ENCODE measurements around the gene CASK. TPM values are rescaled to one million over a fixed set of nuclear protein-coding genes. Genes with fewer than 3 reads are reported as not detected.

Gene CASK
- polyA plus RNA-seq, 1 donor from 2014 or later, result 58.3 TPM

GRCh38 chrX:41541386-41541785 lies 382.0 kb downstream of the CASK start:
- Histone ChIP-seq H3K9ac (ENCODE audit: low read length) (no peak overlapping the region), H3K9me3 (ENCODE audit: low read length) (no peaks in the 10 kb centered on the region), H3K4me3 (ENCODE audit: low read length) (no peak overlapping the region), H3K27me3 (ENCODE audit: insufficient read depth, low read depth, low read length) (no peaks in the 10 kb centered on the region), H3K4me2 (ENCODE audit: low read length) (no peak overlapping the region), H3F3A (ENCODE audit: insufficient read depth, low read length, poor library complexity, severe bottlenecking) (no peaks in the 10 kb centered on the region), H2AFZ (ENCODE audit: low read depth, low read length) (no peak overlapping the region), H4K20me1 (ENCODE audit: insufficient read depth) (no peaks in the 10 kb centered on the region), H3K36me3 (ENCODE audit: insufficient read depth, low read length) (no peaks in the 10 kb centered on the region), H3K27ac (ENCODE audit: low read length) (no peak overlapping the region), H3K9me2 (ENCODE audit: insufficient read depth, low read length) (no peaks in the 10 kb centered on the region), H3K79me2 (replicated peaks; ENCODE audit: insufficient read depth, low read length) (no peaks in the 10 kb centered on the region)
- TF ChIP-seq, protein P1, sequence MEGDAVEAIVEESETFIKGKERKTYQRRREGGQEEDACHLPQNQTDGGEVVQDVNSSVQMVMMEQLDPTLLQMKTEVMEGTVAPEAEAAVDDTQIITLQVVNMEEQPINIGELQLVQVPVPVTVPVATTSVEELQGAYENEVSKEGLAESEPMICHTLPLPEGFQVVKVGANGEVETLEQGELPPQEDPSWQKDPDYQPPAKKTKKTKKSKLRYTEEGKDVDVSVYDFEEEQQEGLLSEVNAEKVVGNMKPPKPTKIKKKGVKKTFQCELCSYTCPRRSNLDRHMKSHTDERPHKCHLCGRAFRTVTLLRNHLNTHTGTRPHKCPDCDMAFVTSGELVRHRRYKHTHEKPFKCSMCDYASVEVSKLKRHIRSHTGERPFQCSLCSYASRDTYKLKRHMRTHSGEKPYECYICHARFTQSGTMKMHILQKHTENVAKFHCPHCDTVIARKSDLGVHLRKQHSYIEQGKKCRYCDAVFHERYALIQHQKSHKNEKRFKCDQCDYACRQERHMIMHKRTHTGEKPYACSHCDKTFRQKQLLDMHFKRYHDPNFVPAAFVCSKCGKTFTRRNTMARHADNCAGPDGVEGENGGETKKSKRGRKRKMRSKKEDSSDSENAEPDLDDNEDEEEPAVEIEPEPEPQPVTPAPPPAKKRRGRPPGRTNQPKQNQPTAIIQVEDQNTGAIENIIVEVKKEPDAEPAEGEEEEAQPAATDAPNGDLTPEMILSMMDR (IDR thresholded peaks at IDR 0.05; ENCODE audit: poor library complexity, severe bottlenecking), result no peak
- TF ChIP-seq POLR2AphosphoS5 (IDR thresholded peaks at IDR 0.05) (no peak), TAF1 (IDR thresholded peaks at IDR 0.05; ENCODE audit: low read depth) (no peak), SMC3 (conservative IDR thresholded peaks at IDR 0.05; ENCODE audit: poor library complexity) (no peak), RAD21 (conservative IDR thresholded peaks at IDR 0.05) (no peak), EP300 (conservative IDR thresholded peaks at IDR 0.05; ENCODE audit: poor library complexity, severe bottlenecking) (no peak)
- TF ChIP-seq, protein P2, sequence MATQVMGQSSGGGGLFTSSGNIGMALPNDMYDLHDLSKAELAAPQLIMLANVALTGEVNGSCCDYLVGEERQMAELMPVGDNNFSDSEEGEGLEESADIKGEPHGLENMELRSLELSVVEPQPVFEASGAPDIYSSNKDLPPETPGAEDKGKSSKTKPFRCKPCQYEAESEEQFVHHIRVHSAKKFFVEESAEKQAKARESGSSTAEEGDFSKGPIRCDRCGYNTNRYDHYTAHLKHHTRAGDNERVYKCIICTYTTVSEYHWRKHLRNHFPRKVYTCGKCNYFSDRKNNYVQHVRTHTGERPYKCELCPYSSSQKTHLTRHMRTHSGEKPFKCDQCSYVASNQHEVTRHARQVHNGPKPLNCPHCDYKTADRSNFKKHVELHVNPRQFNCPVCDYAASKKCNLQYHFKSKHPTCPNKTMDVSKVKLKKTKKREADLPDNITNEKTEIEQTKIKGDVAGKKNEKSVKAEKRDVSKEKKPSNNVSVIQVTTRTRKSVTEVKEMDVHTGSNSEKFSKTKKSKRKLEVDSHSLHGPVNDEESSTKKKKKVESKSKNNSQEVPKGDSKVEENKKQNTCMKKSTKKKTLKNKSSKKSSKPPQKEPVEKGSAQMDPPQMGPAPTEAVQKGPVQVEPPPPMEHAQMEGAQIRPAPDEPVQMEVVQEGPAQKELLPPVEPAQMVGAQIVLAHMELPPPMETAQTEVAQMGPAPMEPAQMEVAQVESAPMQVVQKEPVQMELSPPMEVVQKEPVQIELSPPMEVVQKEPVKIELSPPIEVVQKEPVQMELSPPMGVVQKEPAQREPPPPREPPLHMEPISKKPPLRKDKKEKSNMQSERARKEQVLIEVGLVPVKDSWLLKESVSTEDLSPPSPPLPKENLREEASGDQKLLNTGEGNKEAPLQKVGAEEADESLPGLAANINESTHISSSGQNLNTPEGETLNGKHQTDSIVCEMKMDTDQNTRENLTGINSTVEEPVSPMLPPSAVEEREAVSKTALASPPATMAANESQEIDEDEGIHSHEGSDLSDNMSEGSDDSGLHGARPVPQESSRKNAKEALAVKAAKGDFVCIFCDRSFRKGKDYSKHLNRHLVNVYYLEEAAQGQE (IDR thresholded peaks at IDR 0.05; ENCODE audit: borderline replicate concordance), result no peak

DNA sequence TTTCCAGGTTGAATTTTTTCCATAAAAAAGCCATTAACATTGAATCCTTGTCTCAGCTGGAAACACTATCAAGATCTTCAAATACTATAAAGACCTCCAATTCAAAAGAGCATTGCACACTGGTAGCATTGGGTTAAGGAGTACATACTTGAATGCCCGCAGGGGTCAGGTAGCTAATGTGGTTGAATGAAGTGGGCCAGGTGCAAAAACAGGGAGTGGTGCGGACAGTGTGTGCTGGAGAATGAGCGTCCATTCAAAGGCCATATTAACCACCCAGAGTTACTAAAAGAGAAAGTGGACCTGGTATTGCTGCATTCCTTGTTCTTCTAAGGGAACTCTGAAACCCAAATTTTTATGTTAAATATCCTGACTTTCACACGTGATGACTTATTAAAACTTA lies 384.6 kb downstream of the CASK start:
- no peak overlapping the region for H3K4me3 ChIP-seq (ENCODE audit: low read length)
- no peaks in the 10 kb centered on the region for H3K9me3 ChIP-seq (ENCODE audit: low read length)
- no peaks in the 10 kb centered on the region for H3K9me2 ChIP-seq (ENCODE audit: insufficient read depth, low read length)
- H3K9ac ChIP-seq (ENCODE audit: low read length), result no peak overlapping the region
- no peaks in the 10 kb centered on the region for H3K36me3 ChIP-seq (ENCODE audit: insufficient read depth, low read length)
- no peak overlapping the region for H2AFZ ChIP-seq (ENCODE audit: low read depth, low read length)
- no peaks in the 10 kb centered on the region for H3K79me2 ChIP-seq (replicated peaks; ENCODE audit: insufficient read depth, low read length)
- no peak overlapping the region for H3K27ac ChIP-seq (ENCODE audit: low read length)
- H3K27me3 ChIP-seq (ENCODE audit: insufficient read depth, low read depth, low read length), result no peaks in the 10 kb centered on the region
- no peak overlapping the region for H3K4me2 ChIP-seq (ENCODE audit: low read length)
- no peaks in the 10 kb centered on the region for H3F3A ChIP-seq (ENCODE audit: insufficient read depth, low read length, poor library complexity, severe bottlenecking)
- TF ChIP-seq RAD21 (conservative IDR thresholded peaks at IDR 0.05) (no peak), EP300 (conservative IDR thresholded peaks at IDR 0.05; ENCODE audit: poor library complexity, severe bottlenecking) (no peak), TAF1 (IDR thresholded peaks at IDR 0.05; ENCODE audit: low read depth) (no peak), EZH2 (IDR thresholded peaks at IDR 0.05; ENCODE audit: borderline replicate concordance, insufficient read depth, low read length, poor library complexity, severe bottlenecking) (no peak), POLR2AphosphoS5 (IDR thresholded peaks at IDR 0.05) (no peak), SMC3 (conservative IDR thresholded peaks at IDR 0.05; ENCODE audit: poor library complexity) (no peak), MXI1 (conservative IDR thresholded peaks at IDR 0.05; ENCODE audit: poor library complexity, severe bottlenecking) (no peak)
- TF ChIP-seq, protein P1 (IDR thresholded peaks at IDR 0.05; ENCODE audit: poor library complexity, severe bottlenecking), result no peak
- TF ChIP-seq, protein P2 (IDR thresholded peaks at IDR 0.05; ENCODE audit: borderline replicate concordance), result no peak
- no peaks in the 10 kb centered on the region for H4K20me1 ChIP-seq (ENCODE audit: insufficient read depth)
